Adrenal gland (tissue), 12 donors: ENCODE measurements around the gene MIEF1. TPM values are rescaled to one million over a fixed set of nuclear protein-coding genes. Genes with fewer than 3 reads are reported as not detected.

Experiments
- DNase-seq, 7 donors: peaks; one replicate each; pipeline ENCODE4 v3.0.0-alpha.2; 2019 to 2020
- H3K27ac ChIP-seq, 5 donors: fragments of 200-600 bp; sonication (generic) in 4 of 5; 1 replicate in 3 of 5; 2 replicates in 2 of 5; pipeline versions ENCODE4 v1.5.1 to v1.8.0; 2016 to 2020; ENCODE audit warnings: mild to moderate bottlenecking in 1 of 5
- H3K27me3 ChIP-seq: fragments of 200-600 bp; 2 replicates; pipeline ENCODE4 v1.8.0; 2021
- H3K36me3 ChIP-seq, 2 donors: fragments of 200-600 bp; replicated peaks in 1 of 2; 1 replicate in 1 of 2; 2 replicates in 1 of 2; pipeline versions ENCODE4 v1.5.1 to v1.8.0; 2018 to 2022
- H3K4me1 ChIP-seq, 2 donors: fragments of 200-600 bp; replicated peaks in 1 of 2; 1 replicate in 1 of 2; 2 replicates in 1 of 2; pipeline versions ENCODE4 v1.5.1 to v1.8.0; 2018 to 2021
- H3K4me3 ChIP-seq, 4 donors: fragments of 200-600 bp; sonication (generic) in 3 of 4; one replicate each; pipeline ENCODE4 v1.5.1; 2016 to 2018
- H3K9me3 ChIP-seq, 3 donors: fragments of 200-600 bp; sonication (generic) in 1 of 3; replicated peaks in 1 of 3; 1 replicate in 2 of 3; 2 replicates in 1 of 3; pipeline versions ENCODE4 v1.5.1 to v1.8.0; 2016 to 2021
- CTCF ChIP-seq, 6 experiments: fragments of 450-650 bp in 4 of 6; fragments of 200-600 bp in 2 of 6; sonication (generic) in 1 of 6; IDR thresholded peaks; 1 replicate in 5 of 6; 2 replicates in 1 of 6; pipeline versions ENCODE4 v1.5.1 to v1.8.0; 2016 to 2021; ENCODE audit warnings: antibody characterized with exemption in 6 of 6, mild to moderate bottlenecking in 2 of 6, moderate library complexity in 1 of 6
- POLR2A ChIP-seq, 2 donors: fragments of 450-650 bp; IDR thresholded peaks; one replicate each; pipeline ENCODE4 v1.6.1; 2017; ENCODE audit warnings: antibody characterized with exemption in 2 of 2, mild to moderate bottlenecking in 2 of 2, moderate library complexity in 1 of 2
- WGBS, 4 donors: extraction: QIAGEN DNeasy Blood & Tissue Kit in 2 of 4; methylation state at CpG; one replicate each; pipeline versions ENCODE4 v1.1.5 to v1.1.7; 2013 to 2017; 5-methylcytosine and 5-hydroxymethylcytosine counted together
- intact Hi-C, 2 donors: fragments of 100-400 bp; cut with DNase I; formaldehyde crosslinking; loops; one replicate each; pipeline versions ENCODE4 v1.14.1 to v1.15.0; 2022 to 2023
- polyA plus RNA-seq, 3 donors: library from polyadenylated mRNA; stranded (reverse); fragments of 200-250 nt in 2 of 3; fragments of 350-450 nt in 1 of 3; fragmentation: Illumina TruSeq in 1 of 3; extraction: RNeasy Lipid Tissue Mini Kit (QIAGEN cat#74804) in 1 of 3; gene quantifications; one replicate each; pipeline ENCODE4 v1.2.3, GENCODE V29; 2013 to 2014
- total RNA-seq, 9 donors: library from RNA; depleted of rRNA in 4 of 9; stranded (reverse); fragments of >200 nt in 4 of 9; fragments of 120-200 nt in 1 of 9; fragmentation: NEBNext Ultra II Directional in 1 of 9; extraction: Animal tissue kit (Norgen Biotek cat#: 25700) in 1 of 9; gene quantifications; one replicate each; pipeline versions ENCODE4 v1.1.0 to v1.2.4, GENCODE V29; 2013 to 2023
- donor health status: healthy with polysubstance abuse.
- donor health status: Bipolar disorder and iron deficiency.
- donor health status: DM: yes; HTN: yes; CAD: no.
- donor health status: DM: no; HTN: no; CAD: no.
- donor health status: DM: no; HTN: no; CAD: no.
- donor health status: DM: yes; HTN: yes; CAD: no.

Gene MIEF1
- total and polyA plus RNA-seq, 12 donors: 5.1 to 44.2 (median 26.7) TPM

- peaks cover 0 to 67% of the 10 kb centered on the region in 2 donors for H3K36me3 ChIP-seq
- peak in 6 of 7 donors; percentile 63 to 89 (median 78) for DNase-seq
- H3K4me3 ChIP-seq: no peak overlapping the region
- TF ChIP-seq POLR2A (IDR thresholded peaks at IDR 0.05) (no peak), CTCF (IDR thresholded peaks at IDR 0.05) (no peak)
- H3K27me3 ChIP-seq: no peaks in the 10 kb centered on the region
- no peaks in the 10 kb centered on the region for H3K9me3 ChIP-seq
- peaks cover 0 to 6% of the 10 kb centered on the region in 2 donors for H3K4me1 ChIP-seq
- peak overlapping the region in 2 of 5 donors; percentile 7 to 76 for H3K27ac ChIP-seq
- intact Hi-C loops: loop anchor here in 1 of 2 donors (10.0 kb wide), 1 partner anchor 169 kb away; the partner anchor contains the start of gene SYNGR1
- 55 to 62% (median 61%) methylated on average over 13 to 18 of the region's 18 CpGs for WGBS, 4 donors
Observed at GRCh38 chr22:39513791-39514190, 11.7 kb downstream of the MIEF1 start.

- Histone ChIP-seq H3K4me1 (peaks cover 0 to 12% of the 10 kb centered on the region in 2 donors), H3K27ac (peak overlapping the region in 2 of 5 donors; percentile 7 to 76), H3K27me3 (no peaks in the 10 kb centered on the region), H3K9me3 (no peaks in the 10 kb centered on the region), H3K4me3 (no peak overlapping the region), H3K36me3 (peaks cover 0 to 61% of the 10 kb centered on the region in 2 donors)
- peak in 4 of 7 donors; percentile 58 to 88 (median 71) for DNase-seq
- intact Hi-C loops: loop anchor here in 1 of 2 donors (10.0 kb wide), 1 partner anchor 170 kb away; the partner anchor contains the start of gene SYNGR1
- TF ChIP-seq CTCF (IDR thresholded peaks at IDR 0.05): peak; percentile 38 to 77 (median 62)
- TF ChIP-seq POLR2A (IDR thresholded peaks at IDR 0.05): no peak
- WGBS, 4 donors: 53 to 60% (median 56%) methylated on average over 8 of the region's 8 CpGs
Observed at GRCh38 chr22:39514373-39514973, 12.4 kb downstream of the MIEF1 start.

- peak in 1 of 7 donors; percentile 13 for DNase-seq
- Histone ChIP-seq H3K36me3 (peaks cover 0 to 52% of the 10 kb centered on the region in 2 donors), H3K27me3 (no peaks in the 10 kb centered on the region), H3K4me3 (no peak overlapping the region), H3K4me1 (peaks cover 0 to 12% of the 10 kb centered on the region in 2 donors), H3K9me3 (no peaks in the 10 kb centered on the region), H3K27ac (no peak overlapping the region)
- WGBS, 4 donors: 82 to 93% (median 90%) methylated on average over 8 to 12 of the region's 12 CpGs
- intact Hi-C loops: loop anchor here in 1 of 2 donors (10.0 kb wide), 1 partner anchor 171 kb away; the partner anchor contains the start of gene SYNGR1
- no peak for TF ChIP-seq POLR2A (IDR thresholded peaks at IDR 0.05)
- TF ChIP-seq CTCF (IDR thresholded peaks at IDR 0.05): no peak
Observed at GRCh38 chr22:39515266-39516050, 13.4 kb downstream of the MIEF1 start.

- intact Hi-C loops: loop anchor here in 1 of 2 donors (10.0 kb wide), 1 partner anchor 173 kb away; the partner anchor contains the start of gene SYNGR1
- DNase-seq: no peak
- H3K27me3 ChIP-seq: no peaks in the 10 kb centered on the region
- 65 to 82% (median 79%) methylated on average over 3 of the region's 3 CpGs for WGBS, 4 donors
- no peak overlapping the region for H3K27ac ChIP-seq
- no peaks in the 10 kb centered on the region for H3K9me3 ChIP-seq
- TF ChIP-seq CTCF (IDR thresholded peaks at IDR 0.05): no peak
- no peak for TF ChIP-seq POLR2A (IDR thresholded peaks at IDR 0.05)
- H3K4me3 ChIP-seq: no peak overlapping the region
- H3K36me3 ChIP-seq: peaks cover 0 to 47% of the 10 kb centered on the region in 2 donors
- H3K4me1 ChIP-seq: peaks cover 12 to 22% of the 10 kb centered on the region in 2 donors
Observed at GRCh38 chr22:39517470-39517869, 15.4 kb downstream of the MIEF1 start.
